Fibroblast of lung (primary cell): ENCODE measurements around the gene CDV3. TPM values are rescaled to one million over a fixed set of nuclear protein-coding genes. Genes with fewer than 3 reads are reported as not detected.
"Not testable (repeated sequence)": the region's sequence is repeated elsewhere in the genome, so short reads cannot be mapped to it uniquely, and the experiment has no call there.

Experiments used
- DNase-seq, 2 donors: peaks; one replicate each; pipeline versions ENCODE4 v3.0.0 to v3.0.0-alpha.2; 2010; ENCODE audit warnings: low read depth in 2 of 2
- H2AFZ ChIP-seq: 2 replicates; pipeline ENCODE4 v1.5.1; 2012; ENCODE audit warnings: low read length, control low read depth, inconsistent platforms
- H3K27ac ChIP-seq: 2 replicates; pipeline ENCODE4 v1.5.1; 2011; ENCODE audit warnings: low read length, control low read depth; ENCODE audit not compliant: insufficient read depth
- H3K27me3 ChIP-seq: 2 replicates; pipeline ENCODE4 v1.5.1; 2011; ENCODE audit warnings: mild to moderate bottlenecking, low read length; ENCODE audit not compliant: control insufficient read depth, insufficient read depth
- H3K36me3 ChIP-seq: 2 replicates; pipeline ENCODE4 v1.5.1; 2011; ENCODE audit warnings: low read length; ENCODE audit not compliant: control insufficient read depth, insufficient read depth
- H3K4me1 ChIP-seq: 2 replicates; pipeline ENCODE4 v1.5.1; 2011; ENCODE audit warnings: low read length; ENCODE audit not compliant: control insufficient read depth, insufficient read depth; ENCODE audit errors: extremely low read depth
- H3K4me2 ChIP-seq: 2 replicates; pipeline ENCODE4 v1.5.1; 2011; ENCODE audit warnings: low read length, control low read depth; ENCODE audit not compliant: insufficient read depth; ENCODE audit errors: extremely low read depth
- H3K4me3 ChIP-seq, 4 experiments: fragments of 200-600 bp in 1 of 4; sonication (generic) in 1 of 4; replicated peaks in 1 of 4; 2 replicates each; pipeline ENCODE4 v1.5.1; 2011 to 2016; ENCODE audit warnings: low read length in 4 of 4, low read depth in 3 of 4, mild to moderate bottlenecking in 3 of 4, control low read depth in 2 of 4, inconsistent platforms in 1 of 4, mixed read lengths in 1 of 4; ENCODE audit not compliant: insufficient read depth in 1 of 4; ENCODE audit errors: control extremely low read depth in 1 of 4
- H3K79me2 ChIP-seq: 2 replicates; pipeline ENCODE4 v1.5.1; 2012; ENCODE audit warnings: mild to moderate bottlenecking, low read length, inconsistent platforms; ENCODE audit not compliant: control insufficient read depth, insufficient read depth
- H3K9ac ChIP-seq: 2 replicates; pipeline ENCODE4 v1.5.1; 2011; ENCODE audit warnings: mild to moderate bottlenecking, low read length, control low read depth; ENCODE audit not compliant: insufficient read depth
- H3K9me3 ChIP-seq: 2 replicates; pipeline ENCODE4 v1.5.1; 2012; ENCODE audit warnings: low read depth, low read length; ENCODE audit not compliant: control insufficient read depth, insufficient read depth
- H4K20me1 ChIP-seq: 2 replicates; pipeline ENCODE4 v1.5.1; 2011; ENCODE audit warnings: low read length; ENCODE audit not compliant: control insufficient read depth, insufficient read depth; ENCODE audit errors: extremely low read depth
- EZH2 ChIP-seq: IDR thresholded peaks from 2 replicates; pipeline ENCODE4 v1.5.1; 2012; ENCODE audit warnings: low read length, control low read depth, mild to moderate bottlenecking; ENCODE audit errors: missing control alignments
- polyA plus RNA-seq, 2 donors: library from polyadenylated mRNA; depleted of rRNA in 1 of 2; stranded (reverse) in 1 of 2; unstranded in 1 of 2; fragments of >200 nt; gene quantifications; 2 replicates each; pipeline ENCODE4 v1.2.1, GENCODE V29; 2011 to 2012; ENCODE audit warnings: missing spikeins in 1 of 2
- total RNA-seq: library from RNA; depleted of rRNA; stranded (reverse); fragments of >200 nt; gene quantifications from 2 replicates; pipeline ENCODE4 v1.2.1, GENCODE V29; 2014
- TF ChIP-seq, protein P1 (sequence below), 2 donors: IDR thresholded peaks in 1 of 2; conservative IDR thresholded peaks in 1 of 2; 1 replicate in 1 of 2; 2 replicates in 1 of 2; pipeline ENCODE4 v1.5.1; 2011 to 2012; ENCODE audit warnings: low read length in 2 of 2, control low read depth in 1 of 2, inconsistent platforms in 1 of 2, low read depth in 1 of 2, mild to moderate bottlenecking in 1 of 2

The CDV3 gene
- total and polyA plus RNA-seq, 2 donors (not counting 1 experiment from before 2014, with no cell fraction given), result 185 to 218 TPM

GRCh38 chr3:133547432-133548041 is 25.9 kb upstream of the CDV3 start:
- Histone ChIP-seq H3K4me1 (peaks cover 16% of the 10 kb centered on the region), H3K79me2 (no peaks in the 10 kb centered on the region), H4K20me1 (no peaks in the 10 kb centered on the region), H3K9me3 (no peaks in the 10 kb centered on the region), H3K4me2 (peak overlapping the region; percentile 67), H3K36me3 (no peaks in the 10 kb centered on the region), H3K27ac (peak overlapping the region; percentile 70), H3K9ac (no peak overlapping the region), H2AFZ (no peak overlapping the region), H3K27me3 (no peaks in the 10 kb centered on the region), H3K4me3 (no peak overlapping the region)
- peak; percentile 42 to 79 for DNase-seq
- TF ChIP-seq, protein P1, sequence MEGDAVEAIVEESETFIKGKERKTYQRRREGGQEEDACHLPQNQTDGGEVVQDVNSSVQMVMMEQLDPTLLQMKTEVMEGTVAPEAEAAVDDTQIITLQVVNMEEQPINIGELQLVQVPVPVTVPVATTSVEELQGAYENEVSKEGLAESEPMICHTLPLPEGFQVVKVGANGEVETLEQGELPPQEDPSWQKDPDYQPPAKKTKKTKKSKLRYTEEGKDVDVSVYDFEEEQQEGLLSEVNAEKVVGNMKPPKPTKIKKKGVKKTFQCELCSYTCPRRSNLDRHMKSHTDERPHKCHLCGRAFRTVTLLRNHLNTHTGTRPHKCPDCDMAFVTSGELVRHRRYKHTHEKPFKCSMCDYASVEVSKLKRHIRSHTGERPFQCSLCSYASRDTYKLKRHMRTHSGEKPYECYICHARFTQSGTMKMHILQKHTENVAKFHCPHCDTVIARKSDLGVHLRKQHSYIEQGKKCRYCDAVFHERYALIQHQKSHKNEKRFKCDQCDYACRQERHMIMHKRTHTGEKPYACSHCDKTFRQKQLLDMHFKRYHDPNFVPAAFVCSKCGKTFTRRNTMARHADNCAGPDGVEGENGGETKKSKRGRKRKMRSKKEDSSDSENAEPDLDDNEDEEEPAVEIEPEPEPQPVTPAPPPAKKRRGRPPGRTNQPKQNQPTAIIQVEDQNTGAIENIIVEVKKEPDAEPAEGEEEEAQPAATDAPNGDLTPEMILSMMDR (conservative IDR thresholded peaks at IDR 0.05 in 1 of 2, IDR thresholded peaks at IDR 0.05 in 1 of 2; ENCODE audit: low read depth in 1 of 2, low read length in 2 of 2), result no peak
- no peak for TF ChIP-seq EZH2

GRCh38 chr3:133548090-133548489 is 25.4 kb upstream of the CDV3 start:
- Histone ChIP-seq H3K27me3 (no peaks in the 10 kb centered on the region), H3K9me3 (no peaks in the 10 kb centered on the region), H2AFZ (no peak overlapping the region), H3K27ac (peak overlapping the region; percentile 70), H3K4me1 (peaks cover 16% of the 10 kb centered on the region), H3K4me3 (no peak overlapping the region), H3K36me3 (no peaks in the 10 kb centered on the region), H3K79me2 (no peaks in the 10 kb centered on the region), H3K4me2 (peak overlapping the region; percentile 67), H4K20me1 (no peaks in the 10 kb centered on the region), H3K9ac (no peak overlapping the region)
- DNase-seq, result peak in 1 of 2 donors; percentile 78
- TF ChIP-seq, protein P1 (conservative IDR thresholded peaks at IDR 0.05 in 1 of 2, IDR thresholded peaks at IDR 0.05 in 1 of 2; ENCODE audit: low read depth in 1 of 2, low read length in 2 of 2), result no peak
- TF ChIP-seq EZH2, result no peak

GRCh38 chr3:133549565-133549964 is 23.9 kb upstream of the CDV3 start:
- Histone ChIP-seq H3K9me3 (no peaks in the 10 kb centered on the region), H3K27me3 (no peaks in the 10 kb centered on the region), H3K4me3 (no peak overlapping the region), H3K36me3 (no peaks in the 10 kb centered on the region), H4K20me1 (no peaks in the 10 kb centered on the region), H3K27ac (no peak overlapping the region), H2AFZ (no peak overlapping the region), H3K9ac (no peak overlapping the region), H3K4me2 (no peak overlapping the region), H3K79me2 (no peaks in the 10 kb centered on the region), H3K4me1 (peaks cover 16% of the 10 kb centered on the region)
- no peak for DNase-seq
- TF ChIP-seq, protein P1 (conservative IDR thresholded peaks at IDR 0.05 in 1 of 2, IDR thresholded peaks at IDR 0.05 in 1 of 2; ENCODE audit: low read depth in 1 of 2, low read length in 2 of 2), result no peak
- no peak for TF ChIP-seq EZH2

- not testable (repeated sequence) for H3K27ac ChIP-seq, H3K4me3 ChIP-seq, H3K27me3 ChIP-seq, H3K9ac ChIP-seq, H3K4me2 ChIP-seq, H3K79me2 ChIP-seq, H2AFZ ChIP-seq, H4K20me1 ChIP-seq, DNase-seq, H3K36me3 ChIP-seq, H3K9me3 ChIP-seq
- H3K4me1 ChIP-seq, result peaks cover 14% of the 10 kb centered on the region
Measured at GRCh38 chr3:133551589-133551988, 21.9 kb upstream of the CDV3 start.
